HT1080 (cell line): Measurements from ENCODE around the gene NTRK1. TPM values are rescaled to one million over a fixed set of nuclear protein-coding genes. Genes with fewer than 3 reads are reported as not detected.
A peak's percentile ranks its signal among the peaks of the same experiment; 100 is the strongest.

Experiments
- DNase-seq: peaks from one replicate; pipeline ENCODE4 v3.0.0-alpha.2; 2015; ENCODE audit warnings: low read depth
- total RNA-seq: library from RNA; depleted of rRNA; stranded (reverse); fragments of >200 nt; shearing (Covaris generic); gene quantifications from 2 replicates; pipeline ENCODE4 v1.2.3, GENCODE V29; 2014

Gene NTRK1
- total RNA-seq, 1 experiment from 2014 or later, result 1.3 TPM

DNA sequence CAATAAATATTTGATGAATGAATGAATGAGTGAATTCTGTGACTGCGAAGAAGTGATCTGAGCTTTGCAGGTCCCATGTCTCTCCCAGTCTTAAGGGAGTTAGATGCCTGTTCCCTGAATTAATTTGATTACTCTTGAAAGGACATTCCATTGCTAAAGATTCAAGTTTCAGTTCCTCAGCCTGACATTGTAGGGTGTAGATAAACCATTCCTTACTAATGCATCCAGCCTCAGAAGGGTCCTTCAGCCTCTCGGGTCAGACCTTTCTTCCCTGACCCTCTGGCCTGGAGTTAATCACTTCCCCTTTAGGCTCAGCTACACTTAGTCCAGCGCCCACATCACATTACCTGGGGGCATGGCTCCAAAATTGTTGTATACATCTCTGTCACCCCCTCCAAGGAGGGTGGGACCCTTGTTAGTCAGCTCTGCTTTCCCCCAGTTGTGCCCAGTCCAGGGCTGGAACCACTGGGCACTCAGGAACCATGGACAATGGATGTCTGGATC, 4.3 kb upstream of the NTRK1 start:
- no peak for DNase-seq

- DNase-seq, result no peak
Observed at GRCh38 chr1:156857532-156857931, 3.1 kb upstream of the NTRK1 start.

DNA sequence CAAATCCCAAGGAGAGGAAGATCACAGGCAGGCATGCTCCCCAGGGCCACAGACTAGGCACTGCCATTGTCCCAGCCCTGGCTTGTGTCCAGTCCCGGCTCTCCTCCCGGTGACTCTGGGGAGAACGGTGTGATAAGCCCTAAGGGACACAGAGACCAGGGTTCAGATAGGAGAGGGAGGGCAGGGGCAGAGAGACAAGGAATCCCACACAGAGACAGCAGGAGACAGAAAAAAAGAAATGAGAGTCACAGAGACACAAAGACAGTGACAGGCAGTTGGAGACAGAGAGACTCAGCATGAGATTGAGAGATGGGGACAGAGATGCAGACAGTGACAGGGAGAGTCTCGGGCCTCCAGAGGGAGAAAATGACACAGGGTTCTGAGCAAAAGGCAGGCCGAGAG, 2.1 kb upstream of the NTRK1 start:
- no peak for DNase-seq

- no peak for DNase-seq
Observed at GRCh38 chr1:156858959-156859522, 1.6 kb upstream of the NTRK1 start, which contains the start of gene INSRR. Gene INSRR (minus strand): TSS chr1:156859117. CDS start chr1:156858621, 496 bp downstream.

GRCh38 chr1:156859523-156860112, 1.0 kb upstream of the NTRK1 start:
- no peak for DNase-seq

DNA sequence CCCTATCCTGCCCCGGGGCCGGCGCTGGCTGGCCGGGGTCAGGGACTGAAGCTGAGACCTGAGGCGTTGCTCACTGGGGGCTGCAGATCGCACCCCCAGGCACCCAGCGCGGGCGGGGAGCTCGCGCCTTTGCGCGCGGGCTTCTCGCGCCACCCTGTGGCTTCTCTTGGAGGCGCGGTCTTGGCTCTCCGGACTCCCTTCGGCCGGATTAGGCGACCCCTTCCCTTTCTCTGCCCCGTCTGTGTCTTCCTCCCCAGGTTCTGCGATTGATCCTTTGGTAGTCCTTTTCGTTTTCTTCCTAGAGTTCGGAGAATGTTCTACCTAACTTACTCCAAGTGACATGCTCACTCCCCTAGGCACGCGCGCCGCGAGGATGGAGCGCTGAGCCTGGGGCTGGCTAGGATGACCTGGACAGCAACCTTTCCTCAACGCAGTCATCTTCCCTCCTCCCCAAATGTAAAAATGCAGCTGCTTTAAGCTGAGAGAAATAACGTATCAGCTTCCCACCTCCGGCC, 495 bp upstream of the NTRK1 start:
- peak; percentile 42 for DNase-seq

DNA sequence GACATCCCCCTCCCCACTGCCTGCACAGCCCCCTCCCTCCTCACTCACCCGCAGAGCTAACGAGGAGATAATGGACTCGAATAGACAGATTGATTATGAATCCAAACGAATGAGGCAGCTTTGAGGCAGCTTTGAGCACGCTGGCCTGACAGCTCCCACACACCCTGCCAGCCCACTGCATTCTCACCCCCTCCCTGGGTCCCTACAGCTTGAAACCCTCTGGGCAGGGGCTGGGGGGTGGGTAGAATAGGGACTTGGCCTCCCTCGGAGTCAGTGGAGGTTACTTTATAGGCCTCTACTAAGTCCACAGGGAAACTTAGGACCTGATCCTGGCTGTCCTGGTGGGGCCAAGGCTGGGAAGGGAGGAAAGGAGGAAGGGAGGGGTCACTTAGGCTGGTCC, 1.9 kb downstream of the NTRK1 start:
- DNase-seq, result no peak

- DNase-seq, result no peak
Observed at GRCh38 chr1:156862997-156863599, 2.4 kb downstream of the NTRK1 start.

GRCh38 chr1:156863631-156864030, 3.0 kb downstream of the NTRK1 start:
- DNase-seq, result no peak

- DNase-seq, result no peak
Observed at GRCh38 chr1:156864796-156865195, 4.1 kb downstream of the NTRK1 start.

- no peak for DNase-seq
Observed at GRCh38 chr1:156865258-156865657, 4.6 kb downstream of the NTRK1 start.

GRCh38 chr1:156865865-156866248, 5.2 kb downstream of the NTRK1 start:
- no peak for DNase-seq

DNA sequence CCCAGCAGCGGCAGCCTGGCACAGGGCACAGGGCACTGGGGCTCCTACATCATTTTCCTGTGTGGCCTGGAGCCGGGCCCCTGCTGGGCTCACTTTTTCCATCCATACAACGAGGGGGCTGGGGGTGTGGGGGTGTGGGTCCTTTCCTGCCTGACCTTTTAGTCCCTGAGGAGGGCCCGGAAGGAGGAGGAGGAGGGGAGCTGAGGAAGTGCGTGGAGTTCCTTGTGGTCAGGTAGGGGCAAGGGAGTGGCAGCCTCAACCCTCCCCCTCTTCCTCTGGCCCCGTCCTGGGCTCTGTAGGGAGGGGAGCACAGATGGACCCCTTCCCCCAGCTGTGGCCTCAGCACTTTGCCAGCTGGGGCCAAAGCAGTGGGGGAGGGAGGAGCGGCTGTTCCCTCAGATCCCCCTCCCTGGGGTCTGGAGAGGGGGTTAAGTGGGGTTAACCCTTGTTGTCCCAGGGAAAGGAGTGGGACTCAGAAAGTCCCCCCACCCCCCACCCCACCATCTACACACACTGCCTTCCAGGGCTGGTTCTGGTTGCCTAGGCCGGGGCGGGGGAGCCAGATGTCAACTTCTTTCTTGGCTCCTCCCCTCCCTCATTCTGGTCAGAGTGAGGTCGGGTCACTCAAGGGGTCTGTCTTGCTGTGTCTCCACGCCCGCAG, 5.7 kb downstream of the NTRK1 start:
- no peak for DNase-seq

GRCh38 chr1:156868341-156868740, 7.7 kb downstream of the NTRK1 start:
- DNase-seq, result no peak

- DNase-seq, result no peak
Observed at GRCh38 chr1:156869455-156869854, 8.8 kb downstream of the NTRK1 start.

DNA sequence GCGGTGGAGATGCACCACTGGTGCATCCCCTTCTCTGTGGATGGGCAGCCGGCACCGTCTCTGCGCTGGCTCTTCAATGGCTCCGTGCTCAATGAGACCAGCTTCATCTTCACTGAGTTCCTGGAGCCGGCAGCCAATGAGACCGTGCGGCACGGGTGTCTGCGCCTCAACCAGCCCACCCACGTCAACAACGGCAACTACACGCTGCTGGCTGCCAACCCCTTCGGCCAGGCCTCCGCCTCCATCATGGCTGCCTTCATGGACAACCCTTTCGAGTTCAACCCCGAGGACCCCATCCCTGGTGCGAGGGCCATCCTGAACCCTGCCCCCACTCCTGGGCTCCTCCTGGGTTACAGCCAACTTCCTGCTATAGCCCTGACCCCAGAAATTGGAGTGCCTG, 13.0 kb downstream of the NTRK1 start:
- no peak for DNase-seq

DNA sequence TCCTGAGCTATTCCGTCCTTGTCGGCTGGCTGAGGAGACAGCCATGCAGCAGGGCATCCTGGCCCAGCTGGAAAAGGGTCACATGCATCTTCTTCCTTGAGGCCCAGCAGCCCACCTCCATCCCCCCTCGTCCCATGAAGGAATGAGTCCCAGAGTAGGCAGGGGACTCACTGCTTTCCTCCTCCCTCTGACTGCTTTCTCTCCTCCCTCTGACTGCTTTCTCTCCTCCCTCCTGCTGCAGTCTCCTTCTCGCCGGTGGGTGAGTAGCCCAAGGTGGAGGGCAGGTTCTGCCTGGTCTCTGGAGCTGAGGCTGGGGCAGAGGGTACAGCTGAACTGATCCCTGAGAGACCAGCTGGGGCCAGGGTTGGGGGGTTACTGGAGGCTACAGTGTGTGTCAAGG, 13.5 kb downstream of the NTRK1 start:
- DNase-seq, result no peak

GRCh38 chr1:156874572-156875340, 14.1 kb downstream of the NTRK1 start:
- no peak for DNase-seq

- no peak for DNase-seq
Observed at GRCh38 chr1:156875341-156875615, 14.6 kb downstream of the NTRK1 start.

DNA sequence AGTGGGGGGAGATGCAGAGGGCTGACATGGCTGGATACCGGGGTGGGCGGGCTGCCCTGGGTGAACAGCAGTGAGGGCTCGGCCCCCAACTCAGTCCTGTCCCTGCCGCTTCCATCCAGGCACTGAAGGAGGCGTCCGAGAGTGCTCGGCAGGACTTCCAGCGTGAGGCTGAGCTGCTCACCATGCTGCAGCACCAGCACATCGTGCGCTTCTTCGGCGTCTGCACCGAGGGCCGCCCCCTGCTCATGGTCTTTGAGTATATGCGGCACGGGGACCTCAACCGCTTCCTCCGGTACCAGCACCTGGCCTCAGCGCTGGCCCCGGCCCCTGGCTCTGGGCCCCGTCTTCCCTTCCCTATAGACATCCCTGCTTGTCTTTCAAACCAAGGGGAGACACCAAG, 15.6 kb downstream of the NTRK1 start:
- no peak for DNase-seq

DNA sequence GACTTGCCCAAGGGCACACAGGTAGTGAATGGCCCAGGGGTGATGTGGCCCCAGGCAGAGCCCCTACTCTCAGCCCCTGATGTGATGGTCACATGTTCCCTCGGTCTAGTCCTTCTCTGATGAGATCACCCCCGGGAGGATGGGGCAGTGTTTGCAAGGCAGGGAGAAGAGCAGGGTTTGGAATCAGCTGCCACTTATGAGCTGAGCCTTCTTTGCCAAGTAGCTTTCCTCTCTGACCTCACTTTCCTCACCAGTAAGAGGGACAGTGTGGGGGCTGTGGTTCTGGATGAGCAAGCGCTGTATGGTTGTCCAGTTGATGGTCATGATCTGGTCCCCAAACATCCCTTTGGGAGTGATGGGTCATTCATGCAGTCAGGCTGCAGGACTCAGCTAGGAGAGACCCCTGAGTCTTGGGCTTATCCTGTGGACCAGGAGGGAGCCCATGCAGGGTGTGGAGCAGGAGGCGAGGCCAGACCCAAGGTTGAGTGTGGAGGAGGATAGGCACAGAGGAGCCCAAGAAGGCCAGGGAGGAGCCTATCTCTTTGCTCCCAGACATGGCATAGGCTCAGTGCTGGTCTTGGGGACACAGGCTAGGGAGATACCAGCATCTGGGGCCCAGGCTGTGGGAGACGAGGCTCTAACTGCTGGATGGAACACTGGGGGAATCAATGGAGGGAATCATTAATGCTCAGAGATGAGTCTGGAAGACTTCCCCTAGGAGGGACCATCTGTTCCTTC, 16.9 kb downstream of the NTRK1 start:
- no peak for DNase-seq
